Inflammatory macrophage treated with lipopolysaccharide for 4 hours (primary cell): ENCODE results near the gene USB1.

Experiments
- DNase-seq: peaks from one replicate; pipeline ENCODE4 v3.0.0-alpha.2; 2020

The USB1 gene

GRCh38 chr16:58035356-58036170 is 34.4 kb downstream of the USB1 start:
- no peak for DNase-seq

- DNase-seq: no peak
Observed at GRCh38 chr16:58036943-58037342, 35.7 kb downstream of the USB1 start.

DNA sequence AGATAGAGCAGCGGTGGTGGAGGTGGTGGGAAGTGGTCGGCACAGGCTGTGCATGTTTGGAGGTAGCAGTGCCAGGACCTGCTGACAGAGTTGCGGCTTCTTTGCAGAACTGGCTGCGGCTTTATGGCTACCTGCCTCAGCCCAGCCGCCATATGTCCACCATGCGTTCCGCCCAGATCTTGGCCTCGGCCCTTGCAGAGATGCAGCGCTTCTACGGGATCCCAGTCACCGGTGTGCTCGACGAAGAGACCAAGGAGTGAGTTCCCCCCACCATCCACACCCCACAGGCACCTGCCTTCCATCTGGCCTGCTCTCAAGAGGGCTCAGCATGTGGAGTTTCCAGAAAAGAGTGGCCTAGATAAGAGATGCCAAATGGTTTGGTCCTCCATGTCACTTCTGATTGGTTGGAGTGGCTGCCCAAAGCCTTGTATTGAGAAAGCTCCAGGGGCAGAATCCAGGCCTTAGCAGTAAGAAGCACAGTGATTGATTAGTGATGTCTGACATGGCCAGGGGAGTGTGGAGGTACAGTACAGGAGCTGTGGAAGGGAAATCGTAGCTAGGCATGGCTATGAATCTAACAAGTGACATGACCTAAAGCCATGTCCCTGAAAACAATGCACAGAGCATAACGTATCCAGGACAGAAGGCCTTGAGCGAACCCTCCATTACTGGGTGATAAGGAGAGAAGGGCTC is 36.3 kb downstream of the USB1 start:
- DNase-seq: no peak

DNA sequence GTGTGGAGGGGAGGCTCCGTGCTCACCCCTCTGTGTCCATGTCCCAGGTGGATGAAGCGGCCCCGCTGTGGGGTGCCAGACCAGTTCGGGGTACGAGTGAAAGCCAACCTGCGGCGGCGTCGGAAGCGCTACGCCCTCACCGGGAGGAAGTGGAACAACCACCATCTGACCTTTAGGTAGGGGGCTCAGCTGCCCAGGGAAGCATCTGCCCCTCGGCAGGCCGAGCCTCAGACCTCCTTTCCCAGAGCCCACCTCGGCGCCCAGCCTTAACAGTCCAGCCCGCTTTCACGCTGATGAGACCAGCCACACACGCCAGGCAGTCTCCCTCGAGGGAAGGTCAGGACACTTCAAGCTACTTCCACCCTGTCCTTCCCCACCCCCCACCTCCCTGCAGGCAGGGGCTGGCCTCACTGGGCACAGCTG is 37.0 kb downstream of the USB1 start:
- no peak for DNase-seq

GRCh38 chr16:58039829-58040495 is 38.8 kb downstream of the USB1 start:
- DNase-seq: no peak

DNA sequence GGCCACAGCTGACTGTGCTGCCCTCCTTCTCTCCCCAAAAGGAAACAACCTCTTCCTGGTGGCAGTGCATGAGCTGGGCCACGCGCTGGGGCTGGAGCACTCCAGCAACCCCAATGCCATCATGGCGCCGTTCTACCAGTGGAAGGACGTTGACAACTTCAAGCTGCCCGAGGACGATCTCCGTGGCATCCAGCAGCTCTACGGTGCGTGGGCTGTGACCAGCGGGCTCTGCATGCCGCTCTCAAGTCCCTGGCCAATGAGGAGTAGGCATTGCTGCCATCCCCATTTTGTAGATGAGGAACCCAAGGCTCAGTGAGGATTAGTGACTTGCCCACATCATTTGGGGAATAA is 39.3 kb downstream of the USB1 start:
- no peak for DNase-seq

GRCh38 chr16:58040945-58041627 is 39.9 kb downstream of the USB1 start:
- DNase-seq: no peak

GRCh38 chr16:58041628-58041955 is 40.4 kb downstream of the USB1 start:
- no peak for DNase-seq

GRCh38 chr16:58042001-58042885 is 41.0 kb downstream of the USB1 start:
- no peak for DNase-seq

- DNase-seq: no peak
Observed at GRCh38 chr16:58042886-58043515, 41.8 kb downstream of the USB1 start.

GRCh38 chr16:58043571-58044155 is 42.5 kb downstream of the USB1 start:
- no peak for DNase-seq

- DNase-seq: no peak
Observed at GRCh38 chr16:58044266-58045019, 43.2 kb downstream of the USB1 start.

GRCh38 chr16:58045096-58045495 is 43.9 kb downstream of the USB1 start:
- DNase-seq: no peak

DNA sequence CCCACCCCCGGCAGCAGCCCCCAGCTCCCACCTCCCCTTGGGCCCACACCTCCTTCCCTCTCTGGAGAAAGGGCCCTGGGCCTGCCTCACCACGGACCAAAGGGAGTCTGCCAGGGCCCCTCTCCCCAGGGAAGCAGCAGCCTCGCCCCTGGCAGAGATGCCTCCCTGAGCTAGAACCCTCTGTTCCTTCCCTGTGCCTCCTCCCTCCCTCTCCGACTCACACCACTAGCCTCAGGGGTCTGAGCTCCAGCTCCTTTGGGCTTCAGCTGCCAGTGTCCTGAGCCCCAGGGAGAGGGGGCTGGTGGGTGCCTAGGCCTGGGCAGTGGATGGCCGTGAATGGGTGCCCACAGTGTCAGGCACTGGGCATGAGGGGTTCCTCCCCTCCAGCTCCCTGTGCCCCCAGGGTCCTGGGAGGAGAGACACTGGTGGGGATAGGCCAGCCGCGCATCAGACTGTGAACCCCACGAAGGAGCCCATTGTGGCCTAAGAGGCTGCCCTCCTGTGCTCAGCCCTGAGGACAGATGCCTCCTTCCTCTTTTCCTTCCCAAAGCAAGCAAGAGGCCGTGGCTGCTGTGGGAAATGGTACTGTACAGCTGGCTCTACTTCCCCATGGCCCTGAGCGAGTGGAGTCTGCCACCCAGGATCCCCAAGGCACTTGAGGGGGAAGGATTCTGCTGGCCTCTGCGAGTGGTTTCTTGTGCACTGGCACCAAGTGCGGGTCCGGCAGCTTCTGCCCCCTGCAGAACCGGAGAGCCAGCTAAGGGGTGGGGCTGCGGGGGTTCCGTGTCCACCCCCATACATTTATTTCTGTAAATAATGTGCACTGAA is 45.1 kb downstream of the USB1 start:
- DNase-seq: peak; percentile 46

GRCh38 chr16:58046936-58047335 is 45.7 kb downstream of the USB1 start:
- no peak for DNase-seq

- no peak for DNase-seq
Observed at GRCh38 chr16:58047557-58048348, 46.5 kb downstream of the USB1 start.

- DNase-seq: no peak
Observed at GRCh38 chr16:58048494-58049231, 47.5 kb downstream of the USB1 start.
